EH (cell line): ENCODE measurements around the gene GRAMD2B.
"Not testable (repeated sequence)": the region's sequence is repeated elsewhere in the genome, so short reads cannot be mapped to it uniquely, and the experiment has no call there.

Source experiments
- DNase-seq: peaks from one replicate; pipeline ENCODE4 v3.0.0-alpha.2; 2015; ENCODE audit warnings: low read depth

Gene GRAMD2B

GRCh38 chr5:126413856-126414255 is 9.4 kb upstream of the GRAMD2B start:
- no peak for DNase-seq

GRCh38 chr5:126414874-126415502 is 8.2 kb upstream of the GRAMD2B start:
- DNase-seq: peak; percentile 90

- no peak for DNase-seq
Measured at GRCh38 chr5:126415789-126416188, 7.4 kb upstream of the GRAMD2B start.

- peak; percentile 46 for DNase-seq
Measured at GRCh38 chr5:126416266-126416925, 6.8 kb upstream of the GRAMD2B start.

GRCh38 chr5:126417178-126417577 is 6.0 kb upstream of the GRAMD2B start:
- no peak for DNase-seq

- DNase-seq: no peak
Measured at GRCh38 chr5:126419102-126419501, 4.1 kb upstream of the GRAMD2B start.

GRCh38 chr5:126428421-126428820 is 5.2 kb downstream of the GRAMD2B start:
- DNase-seq: no peak

- DNase-seq: no peak
Measured at GRCh38 chr5:126430631-126431030, 7.4 kb downstream of the GRAMD2B start.

- peak; percentile 75 for DNase-seq
Measured at GRCh38 chr5:126433701-126434100, 10.5 kb downstream of the GRAMD2B start.

- DNase-seq: no peak
Measured at GRCh38 chr5:126435261-126435660, 12.1 kb downstream of the GRAMD2B start.

GRCh38 chr5:126435714-126436113 is 12.5 kb downstream of the GRAMD2B start:
- no peak for DNase-seq

GRCh38 chr5:126437721-126438120 is 14.5 kb downstream of the GRAMD2B start:
- no peak for DNase-seq

- no peak for DNase-seq
Measured at GRCh38 chr5:126438267-126438666, 15.1 kb downstream of the GRAMD2B start.

- DNase-seq: peak; percentile 40
Measured at GRCh38 chr5:126438868-126439267, 15.7 kb downstream of the GRAMD2B start.

GRCh38 chr5:126439724-126440123 is 16.5 kb downstream of the GRAMD2B start:
- not testable (repeated sequence) for DNase-seq

GRCh38 chr5:126441230-126441629 is 18.0 kb downstream of the GRAMD2B start:
- no peak for DNase-seq

- no peak for DNase-seq
Measured at GRCh38 chr5:126443374-126443851, 20.2 kb downstream of the GRAMD2B start.

GRCh38 chr5:126444137-126444536 is 20.9 kb downstream of the GRAMD2B start:
- no peak for DNase-seq

GRCh38 chr5:126445502-126446174 is 22.4 kb downstream of the GRAMD2B start:
- peak; percentile 65 for DNase-seq

GRCh38 chr5:126446498-126447224 is 23.5 kb downstream of the GRAMD2B start:
- DNase-seq: peak; percentile 96

- no peak for DNase-seq
Measured at GRCh38 chr5:126448720-126449119, 25.5 kb downstream of the GRAMD2B start.

- DNase-seq: peak; percentile 79
Measured at GRCh38 chr5:126449751-126450271, 26.6 kb downstream of the GRAMD2B start.
